GM12875 (cell line): Measurements from ENCODE around the gene WWOX.

ENCODE experiments used
- H3K4me3 ChIP-seq: one replicate; pipeline ENCODE4 v1.5.1; 2011; ENCODE audit warnings: low read depth, low read length, control low read depth
- TF ChIP-seq, protein P1 (sequence below): IDR thresholded peaks from 2 replicates; pipeline ENCODE4 v1.5.1; 2011; ENCODE audit warnings: low read depth, mild to moderate bottlenecking, control low read depth, inconsistent platforms, low read length, moderate library complexity, borderline replicate concordance; ENCODE audit not compliant: insufficient read depth

Gene WWOX

DNA sequence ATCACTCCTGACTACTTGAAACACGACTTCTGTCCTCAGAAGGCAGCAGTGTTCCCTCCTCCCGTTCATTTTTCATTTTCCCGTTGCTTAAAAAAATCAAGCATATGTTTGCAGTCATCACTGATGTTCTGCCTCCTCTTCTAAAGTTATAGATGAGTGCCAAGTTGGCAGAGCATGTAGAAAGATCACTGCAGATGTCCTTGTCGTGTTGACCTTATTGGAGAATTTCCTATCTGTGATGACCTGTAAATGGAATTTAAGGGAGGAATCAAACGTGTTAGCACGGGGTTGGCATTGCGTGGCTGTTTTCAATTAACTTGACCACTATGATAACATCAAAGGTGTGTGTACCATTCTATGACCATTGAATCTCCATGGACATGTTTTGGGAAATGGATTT lies 396.7 kb downstream of the WWOX start:
- TF ChIP-seq, protein P1, sequence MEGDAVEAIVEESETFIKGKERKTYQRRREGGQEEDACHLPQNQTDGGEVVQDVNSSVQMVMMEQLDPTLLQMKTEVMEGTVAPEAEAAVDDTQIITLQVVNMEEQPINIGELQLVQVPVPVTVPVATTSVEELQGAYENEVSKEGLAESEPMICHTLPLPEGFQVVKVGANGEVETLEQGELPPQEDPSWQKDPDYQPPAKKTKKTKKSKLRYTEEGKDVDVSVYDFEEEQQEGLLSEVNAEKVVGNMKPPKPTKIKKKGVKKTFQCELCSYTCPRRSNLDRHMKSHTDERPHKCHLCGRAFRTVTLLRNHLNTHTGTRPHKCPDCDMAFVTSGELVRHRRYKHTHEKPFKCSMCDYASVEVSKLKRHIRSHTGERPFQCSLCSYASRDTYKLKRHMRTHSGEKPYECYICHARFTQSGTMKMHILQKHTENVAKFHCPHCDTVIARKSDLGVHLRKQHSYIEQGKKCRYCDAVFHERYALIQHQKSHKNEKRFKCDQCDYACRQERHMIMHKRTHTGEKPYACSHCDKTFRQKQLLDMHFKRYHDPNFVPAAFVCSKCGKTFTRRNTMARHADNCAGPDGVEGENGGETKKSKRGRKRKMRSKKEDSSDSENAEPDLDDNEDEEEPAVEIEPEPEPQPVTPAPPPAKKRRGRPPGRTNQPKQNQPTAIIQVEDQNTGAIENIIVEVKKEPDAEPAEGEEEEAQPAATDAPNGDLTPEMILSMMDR: no peak
- no peak overlapping the region for H3K4me3 ChIP-seq

GRCh38 chr16:78499399-78499798 lies 399.9 kb downstream of the WWOX start:
- TF ChIP-seq, protein P1: no peak
- H3K4me3 ChIP-seq: no peak overlapping the region

- TF ChIP-seq, protein P1: no peak
- H3K4me3 ChIP-seq: no peak overlapping the region
These were observed 401.3 kb downstream of the WWOX start for GRCh38 chr16:78500659-78501270.

GRCh38 chr16:78501744-78502143 lies 402.3 kb downstream of the WWOX start:
- H3K4me3 ChIP-seq: no peak overlapping the region
- TF ChIP-seq, protein P1: no peak

DNA sequence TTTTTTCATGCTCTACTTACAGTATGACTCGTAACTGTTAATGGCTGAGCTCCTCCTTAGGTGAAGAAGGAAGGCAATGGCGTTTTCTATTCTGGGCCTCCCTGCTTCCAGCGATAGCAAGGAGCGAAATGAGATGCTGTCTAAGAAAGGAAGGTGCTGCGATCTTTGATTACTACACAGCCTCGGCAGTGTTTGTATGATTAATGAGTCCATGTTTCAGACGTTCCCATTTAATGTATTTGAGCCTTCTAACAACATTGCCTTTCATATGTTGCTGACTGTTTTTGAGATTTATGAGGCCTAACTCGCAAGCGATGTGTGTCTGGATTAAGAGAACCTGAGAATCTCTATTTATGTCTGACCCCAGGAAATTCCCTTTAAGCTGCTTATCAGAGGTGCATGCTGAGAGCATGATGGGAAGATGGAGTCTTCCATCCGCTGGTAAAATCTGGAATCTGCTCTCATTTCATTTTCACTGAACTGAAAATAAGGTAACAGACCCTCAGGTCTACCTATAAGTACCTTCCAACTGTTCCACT lies 403.4 kb downstream of the WWOX start:
- TF ChIP-seq, protein P1: no peak
- H3K4me3 ChIP-seq: no peak overlapping the region

DNA sequence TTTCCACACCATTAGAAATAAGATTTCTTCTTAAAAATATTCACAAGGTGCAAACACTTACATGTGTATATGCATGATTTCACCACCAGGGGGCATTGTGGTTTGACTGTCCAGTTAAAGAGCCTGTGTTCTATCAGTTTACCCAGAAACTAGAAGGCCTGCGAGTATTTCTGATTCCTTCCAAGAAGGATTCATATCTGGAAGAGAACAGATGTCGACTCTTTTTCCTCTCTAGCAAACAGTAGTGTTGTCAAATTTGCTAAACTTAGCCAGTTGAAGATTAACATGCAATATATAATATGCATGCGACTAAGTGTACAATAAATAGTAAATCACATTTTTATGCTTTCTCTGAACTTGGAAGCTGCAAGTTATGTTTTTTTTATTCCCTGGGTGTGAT lies 404.1 kb downstream of the WWOX start:
- no peak overlapping the region for H3K4me3 ChIP-seq
- TF ChIP-seq, protein P1: peak; percentile 45; the same call in 1 of the 2 replicates

GRCh38 chr16:78504401-78504851 lies 405.0 kb downstream of the WWOX start:
- TF ChIP-seq, protein P1: no peak

More at GRCh38 chr16:78504401-78504851, 405.0 kb downstream of the WWOX start:
- no peak overlapping the region for H3K4me3 ChIP-seq
